ENCODE measurements around the gene LGR5. TPM values are rescaled to one million over a fixed set of nuclear protein-coding genes. Genes with fewer than 3 reads are reported as not detected.

Gene LGR5
- total and polyA plus RNA-seq, 9 donors: 0.99 to 11.6 (median 6.3) TPM

DNA sequence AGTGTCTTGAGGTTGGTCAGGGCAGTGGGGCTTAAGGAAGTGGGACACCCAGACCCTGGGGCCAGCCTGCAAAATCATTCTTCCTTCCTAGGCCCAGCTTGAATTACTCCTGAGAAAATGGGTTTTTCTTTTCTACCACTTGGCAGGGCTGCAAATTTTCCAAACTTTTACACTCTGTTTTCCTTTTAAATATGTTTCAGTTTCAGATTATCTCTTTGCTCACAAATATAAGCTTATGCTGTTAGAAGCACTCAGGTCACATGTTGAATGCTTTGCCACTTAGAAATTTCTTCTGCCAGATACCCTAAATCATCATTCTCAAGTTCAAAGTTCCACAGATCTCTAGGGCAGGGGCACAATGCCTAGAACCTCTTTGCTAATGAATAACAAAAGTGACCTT is 2.9 kb upstream of the LGR5 start:
- H3K27ac ChIP-seq (ENCODE audit: low read length): no peak overlapping the region
- no peaks in the 10 kb centered on the region for H3K36me3 ChIP-seq (ENCODE audit: control insufficient read depth, insufficient read depth, low read length)
- peaks cover 8% of the 10 kb centered on the region for H3K9me3 ChIP-seq (replicated peaks; ENCODE audit: control insufficient read depth, low read depth, low read length)
- H3K4me3 ChIP-seq (ENCODE audit: low read length): no peak overlapping the region
- peaks cover 16% of the 10 kb centered on the region for H3K4me1 ChIP-seq (ENCODE audit: control insufficient read depth, insufficient read depth, low read length)
- DNase-seq: no peak
- H3K27me3 ChIP-seq (ENCODE audit: control insufficient read depth, insufficient read depth, low read length): peaks cover 34% of the 10 kb centered on the region

GRCh38 chr12:71438670-71439361 is 782 bp upstream of the LGR5 start:
- H3K27ac ChIP-seq (ENCODE audit: low read length): no peak overlapping the region
- DNase-seq: peak; percentile 28
- H3K4me1 ChIP-seq (ENCODE audit: control insufficient read depth, insufficient read depth, low read length): peaks cover 16% of the 10 kb centered on the region
- H3K9me3 ChIP-seq (replicated peaks; ENCODE audit: control insufficient read depth, low read depth, low read length): peaks cover 8% of the 10 kb centered on the region
- WGBS (ENCODE audit: insufficient coverage): 5% methylated on average over 6 of the region's 17 CpGs
- H3K4me3 ChIP-seq (ENCODE audit: low read length): peak overlapping the region; percentile 41
- H3K36me3 ChIP-seq (ENCODE audit: control insufficient read depth, insufficient read depth, low read length): no peaks in the 10 kb centered on the region
- peaks cover 38% of the 10 kb centered on the region for H3K27me3 ChIP-seq (ENCODE audit: control insufficient read depth, insufficient read depth, low read length)

GRCh38 chr12:71439362-71439612 is 311 bp upstream of the LGR5 start:
- Histone ChIP-seq H3K4me1 (ENCODE audit: control insufficient read depth, insufficient read depth, low read length) (peaks cover 16% of the 10 kb centered on the region), H3K27me3 (ENCODE audit: control insufficient read depth, insufficient read depth, low read length) (peaks cover 38% of the 10 kb centered on the region), H3K27ac (ENCODE audit: low read length) (no peak overlapping the region), H3K36me3 (ENCODE audit: control insufficient read depth, insufficient read depth, low read length) (no peaks in the 10 kb centered on the region), H3K4me3 (ENCODE audit: low read length) (peak overlapping the region; percentile 41), H3K9me3 (replicated peaks; ENCODE audit: control insufficient read depth, low read depth, low read length) (peaks cover 8% of the 10 kb centered on the region)
- 0% methylated on average over 10 of the region's 17 CpGs for WGBS (ENCODE audit: insufficient coverage)
- DNase-seq: no peak

GRCh38 chr12:71440345-71440762 is 756 bp downstream of the LGR5 start:
- Histone ChIP-seq H3K4me3 (ENCODE audit: low read length) (peak overlapping the region; percentile 41), H3K36me3 (ENCODE audit: control insufficient read depth, insufficient read depth, low read length) (no peaks in the 10 kb centered on the region), H3K27me3 (ENCODE audit: control insufficient read depth, insufficient read depth, low read length) (peaks cover 38% of the 10 kb centered on the region), H3K9me3 (replicated peaks; ENCODE audit: control insufficient read depth, low read depth, low read length) (peaks cover 8% of the 10 kb centered on the region), H3K4me1 (ENCODE audit: control insufficient read depth, insufficient read depth, low read length) (peaks cover 16% of the 10 kb centered on the region), H3K27ac (ENCODE audit: low read length) (no peak overlapping the region)
- DNase-seq: peak; percentile 24
- WGBS (ENCODE audit: insufficient coverage): 0% methylated on average over 23 of the region's 27 CpGs

- H3K27ac ChIP-seq (ENCODE audit: low read length): no peak overlapping the region
- DNase-seq: peak; percentile 41
- H3K36me3 ChIP-seq (ENCODE audit: control insufficient read depth, insufficient read depth, low read length): no peaks in the 10 kb centered on the region
- H3K4me3 ChIP-seq (ENCODE audit: low read length): peak overlapping the region; percentile 41
- peaks cover 16% of the 10 kb centered on the region for H3K4me1 ChIP-seq (ENCODE audit: control insufficient read depth, insufficient read depth, low read length)
- 24% methylated on average over 3 of the region's 26 CpGs for WGBS (ENCODE audit: insufficient coverage)
- H3K27me3 ChIP-seq (ENCODE audit: control insufficient read depth, insufficient read depth, low read length): peaks cover 38% of the 10 kb centered on the region
- H3K9me3 ChIP-seq (replicated peaks; ENCODE audit: control insufficient read depth, low read depth, low read length): peaks cover 5% of the 10 kb centered on the region
These were observed 1.5 kb downstream of the LGR5 start for GRCh38 chr12:71440763-71441748.

- DNase-seq: no peak
- H3K27ac ChIP-seq (ENCODE audit: low read length): no peak overlapping the region
- H3K4me1 ChIP-seq (ENCODE audit: control insufficient read depth, insufficient read depth, low read length): peaks cover 16% of the 10 kb centered on the region
- peaks cover 38% of the 10 kb centered on the region for H3K27me3 ChIP-seq (ENCODE audit: control insufficient read depth, insufficient read depth, low read length)
- no peaks in the 10 kb centered on the region for H3K9me3 ChIP-seq (replicated peaks; ENCODE audit: control insufficient read depth, low read depth, low read length)
- WGBS (ENCODE audit: insufficient coverage): 40% methylated on average over 1 of the region's 4 CpGs
- no peak overlapping the region for H3K4me3 ChIP-seq (ENCODE audit: low read length)
- H3K36me3 ChIP-seq (ENCODE audit: control insufficient read depth, insufficient read depth, low read length): no peaks in the 10 kb centered on the region
These were observed 2.4 kb downstream of the LGR5 start for GRCh38 chr12:71441836-71442566.

DNA sequence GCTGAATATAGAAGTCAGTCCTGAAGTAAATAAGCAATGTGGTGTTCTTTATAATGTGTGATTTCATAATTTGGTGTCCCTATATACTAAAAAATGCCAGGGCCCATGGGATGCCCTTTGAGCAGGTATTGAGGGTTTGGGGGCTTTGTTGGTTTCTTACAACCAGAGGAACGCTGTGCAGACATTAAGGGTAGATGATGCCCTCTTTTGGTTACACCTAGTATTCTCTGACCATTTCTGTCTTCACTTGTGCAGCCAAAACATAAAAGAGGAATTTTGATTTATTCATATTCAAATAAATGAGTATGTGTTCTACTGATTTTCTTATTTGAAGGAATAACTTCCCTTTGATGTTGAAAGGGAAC is 3.0 kb downstream of the LGR5 start:
- no peaks in the 10 kb centered on the region for H3K36me3 ChIP-seq (ENCODE audit: control insufficient read depth, insufficient read depth, low read length)
- no peak for DNase-seq
- H3K9me3 ChIP-seq (replicated peaks; ENCODE audit: control insufficient read depth, low read depth, low read length): no peaks in the 10 kb centered on the region
- H3K4me3 ChIP-seq (ENCODE audit: low read length): no peak overlapping the region
- H3K27ac ChIP-seq (ENCODE audit: low read length): no peak overlapping the region
- peaks cover 16% of the 10 kb centered on the region for H3K4me1 ChIP-seq (ENCODE audit: control insufficient read depth, insufficient read depth, low read length)
- no CpG with 5 or more reads among the region's 1 CpG for WGBS (ENCODE audit: insufficient coverage)
- H3K27me3 ChIP-seq (ENCODE audit: control insufficient read depth, insufficient read depth, low read length): peaks cover 38% of the 10 kb centered on the region

DNA sequence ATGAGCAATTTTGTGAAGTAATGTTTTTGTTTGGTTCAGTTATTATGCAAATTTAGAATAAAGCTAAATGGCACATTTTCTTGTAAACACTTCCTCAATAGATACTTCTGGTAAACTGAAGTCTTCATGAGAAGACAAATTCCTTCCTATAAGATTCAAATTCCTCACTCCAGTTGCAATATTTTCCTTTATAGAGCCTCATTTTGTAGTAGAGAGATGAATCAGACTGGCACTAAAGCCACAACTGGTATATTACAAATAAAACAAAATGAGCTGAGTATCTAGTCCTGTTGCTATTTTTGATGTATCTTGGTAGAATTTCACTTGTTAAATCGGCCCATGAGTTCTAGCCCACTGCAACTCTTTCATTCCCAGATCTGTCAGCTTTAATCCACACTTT is 5.5 kb downstream of the LGR5 start:
- Histone ChIP-seq H3K27me3 (ENCODE audit: control insufficient read depth, insufficient read depth, low read length) (peaks cover 25% of the 10 kb centered on the region), H3K9me3 (replicated peaks; ENCODE audit: control insufficient read depth, low read depth, low read length) (no peaks in the 10 kb centered on the region), H3K4me3 (ENCODE audit: low read length) (no peak overlapping the region), H3K4me1 (ENCODE audit: control insufficient read depth, insufficient read depth, low read length) (peaks cover 5% of the 10 kb centered on the region), H3K36me3 (ENCODE audit: control insufficient read depth, insufficient read depth, low read length) (no peaks in the 10 kb centered on the region), H3K27ac (ENCODE audit: low read length) (no peak overlapping the region)
- peak; percentile 25 for DNase-seq
- WGBS (ENCODE audit: insufficient coverage): no CpG with 5 or more reads among the region's 1 CpG

DNA sequence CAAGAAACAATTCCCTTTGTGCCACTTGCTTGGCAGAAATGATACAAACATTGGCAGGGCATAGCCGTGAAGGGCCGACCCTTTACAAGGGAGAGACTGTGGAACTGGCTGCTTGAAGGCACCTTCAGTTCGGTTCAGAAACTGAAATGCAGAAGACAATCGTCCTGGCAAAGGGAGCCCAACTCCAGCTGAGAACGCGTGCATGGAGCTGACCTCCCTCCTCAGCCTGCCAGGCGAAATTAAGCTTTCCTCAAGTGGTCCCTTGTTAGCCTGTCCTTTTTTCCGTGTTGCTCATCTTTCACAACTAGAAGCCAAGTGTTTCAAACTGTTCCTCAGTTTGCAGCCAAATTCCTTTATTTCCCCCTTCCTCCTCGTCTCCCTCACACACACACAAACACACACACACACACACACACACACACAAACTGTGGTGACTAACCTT is 8.1 kb downstream of the LGR5 start:
- Histone ChIP-seq H3K4me3 (ENCODE audit: low read length) (no peak overlapping the region), H3K9me3 (replicated peaks; ENCODE audit: control insufficient read depth, low read depth, low read length) (no peaks in the 10 kb centered on the region), H3K36me3 (ENCODE audit: control insufficient read depth, insufficient read depth, low read length) (no peaks in the 10 kb centered on the region), H3K4me1 (ENCODE audit: control insufficient read depth, insufficient read depth, low read length) (no peaks in the 10 kb centered on the region), H3K27ac (ENCODE audit: low read length) (no peak overlapping the region), H3K27me3 (ENCODE audit: control insufficient read depth, insufficient read depth, low read length) (peaks cover 6% of the 10 kb centered on the region)
- peak; percentile 65 for DNase-seq
- 24% methylated on average over 9 of the region's 9 CpGs for WGBS (ENCODE audit: insufficient coverage)

GRCh38 chr12:71448150-71448581 is 8.6 kb downstream of the LGR5 start:
- whole genome bisulfite sequencing (ENCODE audit: insufficient coverage): no CpG with 5 or more reads among the region's 3 CpGs
- H3K27ac ChIP-seq (ENCODE audit: low read length): no peak overlapping the region
- no peaks in the 10 kb centered on the region for H3K4me1 ChIP-seq (ENCODE audit: control insufficient read depth, insufficient read depth, low read length)
- H3K4me3 ChIP-seq (ENCODE audit: low read length): no peak overlapping the region
- peaks cover 6% of the 10 kb centered on the region for H3K27me3 ChIP-seq (ENCODE audit: control insufficient read depth, insufficient read depth, low read length)
- no peaks in the 10 kb centered on the region for H3K36me3 ChIP-seq (ENCODE audit: control insufficient read depth, insufficient read depth, low read length)
- DNase-seq: no peak
- H3K9me3 ChIP-seq (replicated peaks; ENCODE audit: control insufficient read depth, low read depth, low read length): no peaks in the 10 kb centered on the region
